Urinary bladder (tissue), 4 donors: Measurements from ENCODE around the gene PML. TPM values are rescaled to one million over a fixed set of nuclear protein-coding genes. Genes with fewer than 3 reads are reported as not detected.

Experiments used
- DNase-seq: peaks from one replicate; pipeline ENCODE4 v3.0.0-alpha.2; 2015; ENCODE audit errors: extremely low spot score
- H3K27ac ChIP-seq: one replicate; pipeline ENCODE4 v1.5.1; 2013; ENCODE audit warnings: low read depth, mild to moderate bottlenecking, moderate library complexity
- H3K36me3 ChIP-seq: one replicate; pipeline ENCODE4 v1.6.1; 2013; ENCODE audit warnings: mild to moderate bottlenecking, moderate library complexity; ENCODE audit not compliant: insufficient read depth
- H3K4me1 ChIP-seq: one replicate; pipeline ENCODE4 v1.6.1; 2013; ENCODE audit warnings: mild to moderate bottlenecking, moderate library complexity; ENCODE audit not compliant: insufficient read depth
- H3K4me3 ChIP-seq: one replicate; pipeline ENCODE4 v1.5.1; 2013; ENCODE audit warnings: low read depth, low read length
- WGBS: extraction: QIAGEN DNeasy Blood & Tissue Kit; methylation state at CpG from one replicate; pipeline ENCODE4 v1.1.7; 2013; 5-methylcytosine and 5-hydroxymethylcytosine counted together
- polyA plus RNA-seq: library from polyadenylated mRNA; stranded (reverse); fragments of 200-250 nt; gene quantifications from one replicate; pipeline ENCODE4 v1.2.3, GENCODE V29; 2013
- total RNA-seq: library from RNA; depleted of rRNA; stranded (reverse); fragments of >200 nt; gene quantifications from one replicate; pipeline ENCODE4 v1.2.3, GENCODE V29; 2014
- donor health status: healthy with polysubstance abuse.
- donor health status: healthy.

PML gene
- total and polyA plus RNA-seq, 2 donors = 22.3 to 36.5 TPM

DNA sequence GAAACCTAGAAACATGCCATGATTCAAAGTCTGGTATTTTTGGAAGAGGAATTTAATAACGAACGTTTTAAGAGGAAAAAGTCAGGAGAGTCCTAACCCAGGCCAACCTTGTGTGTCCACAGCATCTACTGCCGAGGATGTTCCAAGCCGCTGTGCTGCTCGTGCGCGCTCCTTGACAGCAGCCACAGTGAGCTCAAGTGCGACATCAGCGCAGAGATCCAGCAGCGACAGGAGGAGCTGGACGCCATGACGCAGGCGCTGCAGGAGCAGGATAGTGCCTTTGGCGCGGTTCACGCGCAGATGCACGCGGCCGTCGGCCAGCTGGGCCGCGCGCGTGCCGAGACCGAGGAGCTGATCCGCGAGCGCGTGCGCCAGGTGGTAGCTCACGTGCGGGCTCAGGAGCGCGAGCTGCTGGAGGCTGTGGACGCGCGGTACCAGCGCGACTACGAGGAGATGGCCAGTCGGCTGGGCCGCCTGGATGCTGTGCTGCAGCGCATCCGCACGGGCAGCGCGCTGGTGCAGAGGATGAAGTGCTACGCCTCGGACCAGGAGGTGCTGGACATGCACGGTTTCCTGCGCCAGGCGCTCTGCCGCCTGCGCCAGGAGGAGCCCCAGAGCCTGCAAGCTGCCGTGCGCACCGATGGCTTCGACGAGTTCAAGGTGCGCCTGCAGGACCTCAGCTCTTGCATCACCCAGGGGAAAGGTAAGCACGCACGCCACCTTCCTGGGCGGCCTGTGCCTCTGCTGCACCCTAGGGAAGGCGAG, 28.4 kb downstream of the PML start:
- no peak for DNase-seq
- H3K36me3 ChIP-seq = peaks cover 2% of the 10 kb centered on the region
- H3K27ac ChIP-seq = no peak overlapping the region
- no peak overlapping the region for H3K4me3 ChIP-seq
- 94% methylated on average over 66 of the region's 66 CpGs for WGBS
- H3K4me1 ChIP-seq = no peaks in the 10 kb centered on the region

DNA sequence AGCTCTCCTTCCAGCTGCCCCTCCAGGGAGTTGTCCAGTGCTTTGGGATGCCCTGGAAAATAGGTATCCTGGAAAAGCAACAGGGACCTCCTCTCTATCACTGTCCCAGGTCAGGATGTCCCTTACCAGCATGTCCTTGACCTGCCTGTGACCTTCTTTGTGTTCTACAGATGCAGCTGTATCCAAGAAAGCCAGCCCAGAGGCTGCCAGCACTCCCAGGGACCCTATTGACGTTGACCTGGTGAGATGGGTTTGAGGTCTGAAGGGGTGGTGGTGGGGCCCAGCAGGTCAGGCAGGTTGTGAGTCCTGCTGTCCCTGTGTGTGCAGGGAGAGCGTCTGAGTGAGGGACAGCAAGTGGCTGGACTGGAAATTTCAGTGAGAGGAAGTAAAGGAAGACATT, 30.2 kb downstream of the PML start:
- DNase-seq = no peak
- 88% methylated on average over 2 of the region's 2 CpGs for WGBS
- no peak overlapping the region for H3K27ac ChIP-seq

DNA sequence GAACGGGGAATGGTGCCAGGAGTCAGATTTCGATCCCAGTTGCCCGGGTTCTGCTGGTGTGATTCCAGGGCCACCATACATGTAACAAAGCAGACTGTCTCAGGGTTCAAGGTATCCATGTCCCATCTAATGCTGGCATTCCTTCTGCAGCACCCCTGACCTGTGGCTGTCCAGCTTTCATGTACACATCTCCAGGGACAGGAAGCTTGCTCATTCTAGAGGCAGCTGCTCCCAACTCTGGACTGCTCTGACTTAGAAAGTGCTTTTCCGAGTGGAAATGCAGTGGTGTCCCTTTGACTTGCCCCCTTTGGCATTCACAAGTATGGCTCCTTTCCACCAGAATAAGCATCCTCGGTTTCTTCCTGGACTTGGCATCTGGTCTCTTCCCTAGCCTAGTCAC, 30.9 kb downstream of the PML start:
- H3K4me1 ChIP-seq = no peaks in the 10 kb centered on the region
- DNase-seq = no peak
- no peak overlapping the region for H3K27ac ChIP-seq
- whole genome bisulfite sequencing = 66% methylated on average over 5 of the region's 5 CpGs
- no peak overlapping the region for H3K4me3 ChIP-seq
- peaks cover 2% of the 10 kb centered on the region for H3K36me3 ChIP-seq

More for the DNA sequence above, 30.2 kb downstream of the PML start:
- Histone ChIP-seq H3K4me1 (no peaks in the 10 kb centered on the region), H3K4me3 (no peak overlapping the region), H3K36me3 (peaks cover 2% of the 10 kb centered on the region)

DNA sequence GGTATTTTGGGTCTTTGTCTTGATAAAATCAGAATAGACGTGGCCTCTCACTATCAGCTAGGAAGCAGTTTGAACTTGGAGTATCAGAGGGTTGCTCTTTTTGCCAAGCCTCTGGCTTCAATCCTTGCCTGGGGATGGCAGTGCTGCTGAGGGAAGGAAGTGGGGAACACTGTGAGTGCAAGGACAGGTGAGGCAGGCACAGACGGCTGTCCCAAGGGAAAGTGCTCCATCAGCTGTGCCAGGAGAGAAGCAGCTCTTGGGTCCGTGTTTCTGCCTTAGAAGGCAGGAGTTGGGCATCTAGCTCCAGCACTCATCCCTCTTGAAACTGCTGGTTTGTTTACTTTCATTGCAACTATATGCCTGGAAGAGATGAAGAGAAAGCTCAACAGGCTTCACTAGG, 33.2 kb downstream of the PML start:
- Histone ChIP-seq H3K4me3 (no peak overlapping the region), H3K27ac (no peak overlapping the region), H3K36me3 (peaks cover 2% of the 10 kb centered on the region), H3K4me1 (no peaks in the 10 kb centered on the region)
- no peak for DNase-seq
- 49% methylated on average over 3 of the region's 3 CpGs for WGBS

- Histone ChIP-seq H3K36me3 (peaks cover 6% of the 10 kb centered on the region), H3K4me3 (no peak overlapping the region), H3K4me1 (no peaks in the 10 kb centered on the region), H3K27ac (no peak overlapping the region)
- DNase-seq = no peak
- WGBS = 68% methylated on average over 3 of the region's 3 CpGs
Measured at GRCh38 chr15:74028646-74029045, 34.1 kb downstream of the PML start.

DNA sequence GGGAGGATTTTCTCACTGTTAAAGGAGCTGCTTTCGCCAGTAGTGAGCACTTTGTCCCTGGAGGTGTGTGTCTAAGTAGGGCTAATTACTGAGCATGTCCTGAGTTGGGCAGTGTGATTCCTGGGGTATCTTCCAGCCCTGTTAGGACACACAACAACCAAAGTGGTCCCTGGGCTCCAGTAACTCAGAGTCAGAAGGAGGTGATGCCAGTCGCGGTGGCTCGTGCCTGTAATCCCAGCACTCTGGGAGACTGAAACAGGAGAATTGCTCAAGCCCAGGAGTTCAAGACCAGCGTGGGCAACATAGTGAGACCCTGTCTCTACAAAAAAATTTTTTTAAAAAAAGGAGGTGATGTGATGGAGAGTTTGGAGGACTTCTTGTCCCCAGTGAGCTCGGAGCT, 37.5 kb downstream of the PML start:
- no peak overlapping the region for H3K27ac ChIP-seq
- no peak overlapping the region for H3K4me3 ChIP-seq
- peaks cover 8% of the 10 kb centered on the region for H3K36me3 ChIP-seq
- DNase-seq = no peak
- no peaks in the 10 kb centered on the region for H3K4me1 ChIP-seq
- 94% methylated on average over 6 of the region's 6 CpGs for WGBS

DNA sequence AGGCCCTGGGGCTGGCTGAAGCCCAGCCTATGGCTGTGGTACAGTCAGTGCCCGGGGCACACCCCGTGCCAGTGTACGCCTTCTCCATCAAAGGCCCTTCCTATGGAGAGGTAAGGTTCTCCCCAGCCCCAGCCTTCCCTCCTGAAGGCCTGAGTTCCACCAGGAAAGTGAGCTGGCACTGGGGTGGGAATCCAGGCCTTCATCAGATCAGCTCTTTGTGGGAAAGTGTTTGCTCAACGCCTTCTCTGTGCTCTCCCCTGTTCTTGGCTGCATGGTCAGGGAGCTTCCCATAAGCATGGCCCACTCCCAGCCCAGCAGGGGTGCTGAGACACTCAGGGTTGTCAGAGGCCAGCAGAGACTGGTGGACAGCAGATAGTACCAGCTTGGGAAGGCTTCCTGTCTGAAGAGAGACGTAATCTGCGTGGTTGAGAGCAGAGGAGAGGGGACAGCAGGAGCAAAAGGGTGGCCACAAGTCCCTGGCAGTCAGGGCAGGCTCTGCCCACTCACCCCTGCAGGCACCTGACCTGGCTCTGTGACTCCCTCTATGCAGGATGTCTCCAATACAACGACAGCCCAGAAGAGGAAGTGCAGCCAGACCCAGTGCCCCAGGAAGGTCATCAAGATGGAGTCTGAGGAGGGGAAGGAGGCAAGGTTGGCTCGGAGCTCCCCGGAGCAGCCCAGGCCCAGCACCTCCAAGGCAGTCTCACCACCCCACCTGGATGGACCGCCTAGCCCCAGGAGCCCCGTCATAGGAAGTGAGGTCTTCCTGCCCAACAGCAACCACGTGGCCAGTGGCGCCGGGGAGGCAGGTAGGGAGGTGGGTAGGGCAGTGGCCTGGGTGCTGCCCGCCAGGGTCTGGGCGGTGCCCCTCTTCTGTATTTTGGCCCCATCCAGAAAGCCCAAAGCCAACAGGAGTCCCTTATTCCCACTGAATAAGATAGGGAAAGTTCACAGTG, 38.4 kb downstream of the PML start:
- no peak for DNase-seq
- H3K4me1 ChIP-seq = no peaks in the 10 kb centered on the region
- no peak overlapping the region for H3K4me3 ChIP-seq
- no peak overlapping the region for H3K27ac ChIP-seq
- 87% methylated on average over 16 of the region's 16 CpGs for WGBS
- peaks cover 8% of the 10 kb centered on the region for H3K36me3 ChIP-seq

- peaks cover 8% of the 10 kb centered on the region for H3K36me3 ChIP-seq
- H3K27ac ChIP-seq = no peak overlapping the region
- WGBS = 91% methylated on average over 10 of the region's 10 CpGs
- no peak for DNase-seq
- H3K4me3 ChIP-seq = no peak overlapping the region
- no peaks in the 10 kb centered on the region for H3K4me1 ChIP-seq
Measured at GRCh38 chr15:74034206-74034755, 39.8 kb downstream of the PML start.

GRCh38 chr15:74035121-74036017, 40.9 kb downstream of the PML start:
- H3K36me3 ChIP-seq = peaks cover 8% of the 10 kb centered on the region
- WGBS = 94% methylated on average over 28 of the region's 28 CpGs
- H3K27ac ChIP-seq = no peak overlapping the region
- DNase-seq = no peak
- no peaks in the 10 kb centered on the region for H3K4me1 ChIP-seq
- H3K4me3 ChIP-seq = no peak overlapping the region

DNA sequence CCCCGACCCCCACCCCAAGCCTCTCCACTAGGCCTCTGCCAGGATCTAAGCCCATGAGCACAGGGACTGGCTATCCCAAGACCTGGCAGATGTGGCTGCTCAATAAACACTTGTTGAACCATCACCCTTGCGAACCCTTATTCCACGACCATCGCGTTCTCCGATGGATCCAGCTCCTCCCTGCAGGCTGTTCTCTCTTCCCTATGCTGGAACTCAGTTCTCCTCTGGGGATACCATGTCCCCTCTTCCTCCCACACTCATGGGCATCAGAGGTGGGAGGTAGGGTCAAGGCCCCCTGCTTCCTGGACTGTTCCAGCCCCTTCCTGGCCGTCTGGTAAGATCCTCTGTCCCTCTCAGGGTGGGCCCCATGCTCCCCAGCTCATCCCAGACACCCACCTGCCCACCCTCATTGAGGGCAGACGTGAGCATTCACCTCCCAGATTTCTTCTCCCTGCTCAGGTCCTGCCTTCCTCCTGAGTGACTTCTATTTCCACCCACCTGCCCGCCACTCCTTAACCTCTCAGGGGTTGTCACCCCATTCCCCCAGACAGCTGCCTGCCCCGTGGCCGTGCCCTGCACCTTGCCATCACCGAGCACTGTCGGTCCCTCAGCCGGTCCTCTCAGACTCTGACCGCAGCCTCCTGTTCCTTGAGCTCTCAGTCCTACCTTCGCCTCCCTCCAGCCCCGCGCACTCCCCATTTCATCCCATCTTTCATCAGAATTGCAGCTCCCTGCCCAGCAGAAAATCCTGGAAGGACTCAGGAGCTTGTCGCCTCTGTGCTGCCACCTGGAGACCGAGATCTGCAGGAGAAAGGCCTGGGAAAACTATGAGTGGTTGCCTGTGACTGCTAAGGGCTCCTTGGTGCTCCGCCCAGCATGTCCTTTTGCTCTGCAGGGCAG, 42.0 kb downstream of the PML start:
- no peak overlapping the region for H3K27ac ChIP-seq
- peaks cover 8% of the 10 kb centered on the region for H3K36me3 ChIP-seq
- H3K4me1 ChIP-seq = no peaks in the 10 kb centered on the region
- WGBS = 61% methylated on average over 21 of the region's 21 CpGs
- no peak overlapping the region for H3K4me3 ChIP-seq
- no peak for DNase-seq

GRCh38 chr15:74037171-74038117, 42.9 kb downstream of the PML start:
- H3K27ac ChIP-seq = no peak overlapping the region
- H3K36me3 ChIP-seq = peaks cover 8% of the 10 kb centered on the region
- WGBS = 64% methylated on average over 21 of the region's 21 CpGs
- no peaks in the 10 kb centered on the region for H3K4me1 ChIP-seq
- DNase-seq = no peak
- no peak overlapping the region for H3K4me3 ChIP-seq
